Activated T-cell treated with anti-CD3 and anti-CD28 coated beads for 4 hours (primary cell): ENCODE results near the gene AKT1.
"Not testable (repeated sequence)": the region's sequence is repeated elsewhere in the genome, so short reads cannot be mapped to it uniquely, and the experiment has no call there.

Experiments
- DNase-seq: peaks from one replicate; pipeline ENCODE4 v3.0.0-alpha.2; 2020

Gene AKT1

DNA sequence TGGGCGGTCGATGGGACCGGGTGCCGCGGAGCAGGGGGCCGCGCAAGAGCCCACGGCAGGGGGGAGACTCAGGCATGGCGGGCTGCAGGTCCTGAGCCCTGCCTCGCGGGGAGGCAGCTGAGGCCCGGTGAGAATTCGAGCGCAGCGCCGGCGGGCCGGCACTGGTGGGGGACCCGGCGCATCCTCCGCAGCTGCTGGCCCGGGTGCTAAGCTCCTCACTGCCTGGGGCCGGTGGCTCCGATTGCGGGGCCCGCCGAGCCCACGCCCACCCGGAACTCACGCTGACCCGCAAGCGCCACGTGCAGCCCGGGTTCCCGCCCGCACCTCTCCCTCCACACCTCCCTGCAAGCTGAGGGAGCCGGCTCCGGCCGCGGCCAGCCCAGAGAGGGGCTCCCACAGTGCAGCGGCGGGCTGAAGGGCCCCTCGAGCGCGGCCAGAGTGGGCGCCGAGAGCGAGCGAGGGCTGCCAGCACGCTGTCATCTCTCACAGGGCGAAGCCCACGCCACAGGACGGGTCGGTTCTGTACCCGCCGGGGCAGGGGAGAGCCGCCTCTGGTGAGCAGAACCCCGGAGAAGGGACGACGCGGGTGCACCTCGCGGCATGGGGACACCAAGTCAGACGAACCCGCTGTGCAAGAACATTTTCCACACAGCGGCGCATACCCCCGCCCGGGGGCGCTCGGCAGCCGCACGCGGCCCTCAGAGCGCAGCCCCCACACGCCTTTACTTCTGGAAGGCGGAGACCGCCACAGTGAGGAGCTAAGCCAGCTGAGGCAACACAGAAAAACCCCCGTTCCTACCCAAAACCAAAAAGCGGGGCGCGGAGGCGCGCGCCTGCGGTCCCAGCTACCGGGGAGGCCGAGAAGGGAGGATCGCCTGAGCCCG, 43.8 kb downstream of the AKT1 start:
- no peak for DNase-seq

DNA sequence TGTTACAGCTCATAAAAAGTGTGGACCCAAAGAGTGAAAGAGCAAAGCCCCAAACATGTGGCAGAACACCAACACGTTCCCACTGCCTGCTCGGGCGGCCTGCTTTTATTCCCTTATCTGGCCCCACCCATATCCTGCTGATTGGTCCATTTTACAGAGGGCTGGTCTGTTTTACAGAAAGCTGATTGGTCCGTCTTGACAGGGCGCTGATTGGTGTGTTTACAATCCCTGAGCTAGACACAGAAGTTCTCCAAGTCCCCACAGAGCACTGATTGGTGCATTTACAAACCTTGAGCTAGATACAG, 44.8 kb downstream of the AKT1 start:
- not testable (repeated sequence) for DNase-seq

DNA sequence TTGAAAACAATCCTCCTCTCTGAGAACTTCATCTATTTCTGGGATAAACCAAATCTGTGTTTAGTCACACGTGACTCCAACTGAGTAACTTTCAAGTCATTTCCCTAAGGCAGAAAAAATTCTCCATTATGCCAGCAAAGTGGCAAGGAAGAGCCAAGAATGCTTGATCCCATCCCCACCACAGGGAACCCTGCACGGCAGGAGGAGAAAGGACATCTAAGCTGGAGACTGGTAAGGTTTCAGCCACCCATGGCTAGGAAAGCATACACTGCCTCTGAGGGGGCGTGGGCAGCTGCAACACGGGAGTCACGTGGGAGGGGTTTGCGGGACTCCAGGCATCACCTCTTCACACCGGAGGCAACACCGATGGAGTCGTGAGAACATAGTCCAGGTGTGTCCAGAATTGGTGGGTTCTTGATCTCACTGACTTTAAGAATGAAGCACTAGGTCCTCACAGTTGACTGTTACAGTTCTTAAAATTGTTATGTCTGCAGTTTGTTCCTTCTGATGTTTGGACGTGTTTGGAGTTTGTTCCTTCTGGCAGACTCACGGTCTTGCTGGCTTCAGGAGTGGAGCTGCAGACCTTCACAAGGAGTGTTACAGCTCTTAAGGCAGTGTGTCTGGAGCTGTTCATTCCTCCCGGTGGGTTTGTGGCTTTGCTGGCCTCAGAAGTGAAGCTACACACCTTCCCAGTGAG, 45.3 kb downstream of the AKT1 start:
- DNase-seq = no peak

DNA sequence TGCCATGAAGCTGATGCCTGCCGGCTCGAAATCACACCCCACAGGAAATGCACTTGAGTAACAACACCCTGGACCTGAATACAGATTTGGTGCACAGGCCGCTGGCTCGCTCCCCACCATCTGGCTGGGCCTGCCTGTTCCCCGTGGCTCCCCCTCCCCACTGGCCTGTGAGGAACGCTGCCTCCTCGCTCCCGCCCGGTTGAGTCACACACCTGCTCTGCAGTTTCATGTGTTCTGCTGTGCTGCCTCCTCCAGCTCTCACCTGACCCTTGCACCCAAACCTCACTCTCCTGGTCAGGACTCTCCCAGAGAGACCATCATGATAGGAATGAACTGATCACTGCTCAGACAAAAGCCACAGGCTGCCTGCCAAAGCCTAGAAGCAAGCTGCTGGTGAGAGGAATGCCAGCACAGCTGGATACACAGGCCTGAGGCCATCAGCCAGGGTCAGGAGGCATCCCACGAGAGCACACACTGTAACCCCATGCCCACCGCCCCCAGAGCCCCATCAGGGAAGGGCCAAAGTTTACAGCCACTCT, 46.4 kb downstream of the AKT1 start:
- DNase-seq = no peak

DNA sequence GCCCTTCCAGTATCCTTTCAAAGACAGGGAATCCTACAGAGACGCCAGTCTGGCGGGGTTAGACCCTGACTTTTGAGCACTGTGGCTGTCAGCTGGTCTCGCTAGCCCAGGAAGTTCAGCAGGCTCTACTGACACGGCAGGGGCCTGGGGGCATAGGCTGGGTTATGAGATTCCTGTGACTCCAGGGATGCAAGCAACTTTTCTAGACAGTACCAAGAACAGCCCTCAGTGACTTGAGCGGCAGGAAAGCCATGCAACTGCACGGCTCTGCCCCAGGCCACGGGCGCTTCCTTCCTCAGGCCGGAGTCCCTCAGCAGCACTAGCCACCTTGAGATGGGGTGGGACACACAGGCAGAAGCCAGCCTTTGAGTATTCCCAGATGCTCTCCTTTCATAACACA, 47.7 kb downstream of the AKT1 start:
- no peak for DNase-seq

DNA sequence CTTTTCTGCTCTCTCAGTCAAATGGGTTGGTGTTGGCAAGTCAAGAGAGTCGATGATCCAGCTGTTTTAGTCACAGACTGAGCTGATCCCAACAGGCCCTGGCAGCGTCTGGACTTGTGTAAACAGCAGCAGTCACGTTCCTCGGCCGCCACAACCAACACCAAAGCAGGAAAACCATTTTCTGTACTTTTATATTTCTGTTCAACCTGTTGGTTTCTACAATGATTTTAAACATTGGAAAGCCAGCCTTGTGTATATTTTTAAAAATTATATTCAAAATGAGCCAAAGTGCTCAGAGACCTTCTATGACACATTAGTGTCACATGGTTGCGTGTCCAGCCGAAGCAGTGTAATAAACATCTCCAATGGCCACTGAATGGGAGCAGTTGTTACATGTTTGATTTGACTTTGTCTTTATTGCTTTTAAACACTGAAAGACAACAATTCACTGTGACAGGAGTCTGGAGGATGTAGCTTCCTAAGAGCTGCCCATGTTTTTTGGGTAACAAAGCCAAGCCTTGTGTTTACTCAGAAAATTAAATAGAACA, 48.5 kb downstream of the AKT1 start:
- no peak for DNase-seq

DNA sequence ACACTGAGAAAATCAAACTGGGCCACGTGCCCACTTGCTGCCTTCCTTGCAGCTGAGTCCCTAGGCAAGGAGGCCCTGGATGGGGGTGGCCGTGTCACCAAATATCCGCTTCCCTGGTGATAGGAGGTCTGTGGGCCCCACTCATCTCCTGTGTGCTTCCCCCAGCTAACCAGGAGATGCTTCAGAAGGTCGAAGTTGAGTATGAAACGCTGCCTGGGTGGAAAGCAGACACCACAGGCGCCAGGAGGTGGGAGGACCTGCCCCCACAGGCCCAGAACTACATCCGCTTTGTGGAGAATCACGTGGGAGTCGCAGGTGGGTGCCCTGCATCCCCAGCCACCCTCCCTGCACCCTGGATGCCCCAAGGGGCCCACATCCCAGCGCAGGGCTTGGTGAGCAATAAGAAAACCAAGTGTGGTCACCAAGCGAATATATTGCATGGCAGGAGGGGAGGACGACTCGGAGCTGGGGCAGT, 49.4 kb downstream of the AKT1 start:
- DNase-seq = no peak

DNA sequence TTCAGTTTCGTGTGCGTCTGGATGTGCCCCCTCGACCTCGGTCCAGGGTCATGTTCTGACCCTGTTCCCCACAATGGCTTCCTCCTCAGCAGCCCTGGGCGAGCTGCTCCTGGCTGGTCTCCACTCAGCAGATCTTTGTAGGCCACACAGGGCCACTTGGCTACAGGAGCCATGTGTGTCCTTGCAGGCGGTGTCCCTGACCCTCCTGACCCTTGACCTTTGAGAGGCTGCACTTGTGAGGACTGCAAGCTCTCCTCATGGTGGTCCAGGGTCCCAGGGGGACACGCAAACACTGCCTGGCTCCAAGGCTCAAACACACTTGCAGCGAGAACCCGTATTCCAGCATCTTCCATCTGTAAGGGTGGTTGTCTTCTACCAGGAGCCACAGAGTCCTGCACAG, 50.1 kb downstream of the AKT1 start:
- no peak for DNase-seq

DNA sequence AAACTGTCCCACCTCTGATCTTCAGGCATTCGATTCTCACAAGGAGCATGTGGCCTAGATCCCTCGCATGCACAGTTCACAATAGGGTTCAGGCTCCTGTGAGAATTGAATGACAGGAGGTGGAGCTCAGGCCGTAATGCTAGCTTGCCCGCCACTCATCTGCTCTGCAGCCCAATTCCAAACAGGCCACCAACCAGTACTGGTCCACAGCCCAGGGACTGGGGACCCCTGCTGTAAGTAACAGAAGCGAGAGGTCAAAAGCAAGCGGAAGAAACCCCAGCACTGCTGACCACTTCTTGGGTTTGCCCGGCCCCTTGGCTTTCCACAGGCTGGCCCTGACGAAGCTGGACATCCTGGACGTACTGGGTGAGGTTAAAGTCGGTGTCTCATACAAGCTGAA, 51.1 kb downstream of the AKT1 start:
- DNase-seq = no peak

DNA sequence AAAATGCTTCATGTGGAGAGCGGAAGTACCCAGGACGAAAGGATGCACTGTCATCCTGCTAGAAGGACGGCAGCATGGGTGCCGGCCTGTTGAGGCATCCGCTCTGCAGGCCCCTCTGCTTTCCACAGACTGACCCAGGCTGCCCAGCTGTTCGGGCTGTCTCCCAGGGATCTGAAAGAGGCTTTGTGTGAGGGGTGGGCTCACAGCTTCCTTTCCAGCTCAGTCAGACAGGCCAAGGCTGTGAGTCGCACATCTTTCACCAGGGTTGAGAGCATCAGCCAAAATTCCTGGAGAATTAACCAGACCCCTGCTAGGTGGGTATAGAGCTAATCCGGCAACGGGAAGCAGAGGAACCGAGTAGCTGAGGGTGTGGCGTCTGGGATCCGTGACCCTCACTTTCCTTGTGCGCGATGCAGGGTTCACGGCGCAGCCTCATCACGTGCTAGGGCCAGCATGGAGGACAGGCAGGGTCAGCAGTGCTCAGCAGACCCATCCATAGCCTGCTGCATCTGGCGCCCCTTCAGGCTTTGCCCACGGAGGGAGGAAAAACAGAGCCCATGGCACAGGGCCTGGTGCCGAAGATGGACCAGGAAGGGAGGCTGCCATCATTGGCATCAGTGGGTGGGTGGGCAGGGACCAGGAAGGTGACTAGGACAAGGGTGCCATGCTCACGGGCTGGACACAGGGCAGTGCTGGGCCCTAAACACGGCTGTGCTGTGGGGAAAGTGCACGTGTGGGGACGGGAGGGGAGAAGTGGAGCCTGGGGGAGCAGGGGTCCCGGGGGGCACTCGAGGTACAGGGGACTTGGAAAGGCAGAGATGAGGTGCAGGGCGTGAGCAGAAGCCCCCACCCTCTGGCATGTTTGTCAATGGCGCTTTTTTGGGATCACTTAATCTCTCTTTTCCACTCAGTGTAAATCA, 51.8 kb downstream of the AKT1 start:
- no peak for DNase-seq

DNA sequence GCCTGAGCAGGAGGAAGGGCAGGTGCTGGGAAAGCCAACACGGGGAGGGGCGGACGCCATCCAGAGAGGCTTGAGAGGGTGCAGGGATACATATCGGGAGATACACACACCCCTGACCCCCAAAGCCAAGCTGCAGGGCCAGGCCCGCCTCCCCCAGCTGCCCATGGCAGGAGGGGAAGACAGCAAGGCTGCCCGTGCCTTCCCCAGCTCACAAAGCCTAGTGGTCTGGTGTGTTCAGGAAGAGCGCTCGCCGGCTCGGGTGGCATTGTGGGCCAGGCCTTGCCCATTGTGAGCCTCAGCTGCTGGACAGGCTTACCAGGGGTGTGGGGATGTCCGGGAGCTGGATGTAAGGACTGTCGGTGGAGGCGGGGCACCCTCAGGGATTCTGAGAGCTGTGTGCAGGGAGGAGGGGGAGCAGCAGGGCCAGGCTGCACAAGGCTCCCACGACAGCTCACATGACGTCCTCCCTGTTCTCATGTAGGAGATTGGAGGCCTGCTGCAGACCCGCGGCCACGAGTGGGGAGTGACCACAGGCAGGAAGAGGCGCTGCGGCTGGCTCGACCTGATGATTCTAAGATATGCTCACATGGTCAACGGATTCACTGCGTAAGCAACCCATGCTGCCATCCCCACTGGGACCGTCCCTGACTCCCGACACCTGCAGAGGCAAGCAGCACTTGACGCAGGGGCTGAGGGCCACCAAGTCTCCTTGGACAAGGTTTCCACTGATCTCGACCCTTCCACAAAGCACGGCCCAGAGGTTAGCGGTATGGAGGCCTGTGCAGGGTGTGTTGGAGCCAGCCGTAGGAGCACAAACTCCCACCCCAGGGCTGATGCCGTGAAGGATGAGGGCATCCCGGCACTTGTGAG, 52.7 kb downstream of the AKT1 start:
- DNase-seq = no peak

DNA sequence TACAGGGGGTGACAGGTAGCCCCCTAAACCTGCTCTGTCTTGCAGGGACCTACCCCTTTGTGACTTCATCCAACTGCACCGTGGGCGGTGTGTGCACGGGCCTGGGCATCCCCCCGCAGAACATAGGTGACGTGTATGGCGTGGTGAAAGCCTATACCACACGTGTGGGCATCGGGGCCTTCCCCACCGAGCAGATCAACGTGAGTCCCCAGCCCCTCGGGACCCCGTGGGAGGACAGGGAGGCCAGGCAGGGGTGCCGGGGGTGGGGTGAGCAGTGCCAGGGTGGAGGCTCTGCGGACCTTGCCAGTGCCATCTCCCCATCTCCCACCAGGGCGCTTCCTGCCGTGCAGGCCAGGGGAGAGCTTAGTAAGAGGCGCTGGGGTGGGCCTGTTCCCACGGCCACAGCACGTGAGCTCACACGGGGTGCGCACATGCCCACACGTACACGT, 53.7 kb downstream of the AKT1 start:
- DNase-seq = no peak

DNA sequence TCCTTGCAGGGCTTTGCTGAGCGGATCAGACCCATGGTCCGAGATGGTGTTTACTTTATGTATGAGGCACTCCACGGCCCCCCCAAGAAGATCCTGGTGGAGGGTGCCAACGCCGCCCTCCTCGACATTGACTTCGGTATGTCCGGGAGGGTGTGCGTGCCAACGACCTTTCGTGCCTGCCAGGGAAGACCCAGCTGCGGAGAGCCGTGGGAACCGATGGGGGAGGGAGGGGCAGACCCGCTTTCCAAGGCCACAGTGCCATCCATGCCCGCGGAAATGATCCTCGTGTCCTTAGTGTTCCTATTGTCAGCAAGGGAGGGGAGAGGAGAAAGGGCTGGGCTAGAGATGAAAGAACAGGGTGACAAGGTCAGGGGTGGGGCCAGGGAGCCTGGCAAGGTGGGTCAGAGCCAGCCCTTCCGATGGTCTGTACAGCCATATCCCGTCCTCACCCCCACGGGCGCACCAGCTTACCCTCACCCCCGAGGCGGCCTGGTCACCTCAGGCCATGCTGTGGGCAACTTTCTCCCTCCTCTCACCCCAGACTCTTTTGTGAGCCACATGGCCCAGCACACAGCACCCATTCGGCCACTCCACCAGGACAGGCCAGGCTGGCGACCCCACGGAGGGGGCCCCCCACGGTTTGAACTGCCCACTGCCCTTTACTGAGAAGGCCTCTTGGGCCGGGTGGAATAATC, 54.3 kb downstream of the AKT1 start:
- no peak for DNase-seq

DNA sequence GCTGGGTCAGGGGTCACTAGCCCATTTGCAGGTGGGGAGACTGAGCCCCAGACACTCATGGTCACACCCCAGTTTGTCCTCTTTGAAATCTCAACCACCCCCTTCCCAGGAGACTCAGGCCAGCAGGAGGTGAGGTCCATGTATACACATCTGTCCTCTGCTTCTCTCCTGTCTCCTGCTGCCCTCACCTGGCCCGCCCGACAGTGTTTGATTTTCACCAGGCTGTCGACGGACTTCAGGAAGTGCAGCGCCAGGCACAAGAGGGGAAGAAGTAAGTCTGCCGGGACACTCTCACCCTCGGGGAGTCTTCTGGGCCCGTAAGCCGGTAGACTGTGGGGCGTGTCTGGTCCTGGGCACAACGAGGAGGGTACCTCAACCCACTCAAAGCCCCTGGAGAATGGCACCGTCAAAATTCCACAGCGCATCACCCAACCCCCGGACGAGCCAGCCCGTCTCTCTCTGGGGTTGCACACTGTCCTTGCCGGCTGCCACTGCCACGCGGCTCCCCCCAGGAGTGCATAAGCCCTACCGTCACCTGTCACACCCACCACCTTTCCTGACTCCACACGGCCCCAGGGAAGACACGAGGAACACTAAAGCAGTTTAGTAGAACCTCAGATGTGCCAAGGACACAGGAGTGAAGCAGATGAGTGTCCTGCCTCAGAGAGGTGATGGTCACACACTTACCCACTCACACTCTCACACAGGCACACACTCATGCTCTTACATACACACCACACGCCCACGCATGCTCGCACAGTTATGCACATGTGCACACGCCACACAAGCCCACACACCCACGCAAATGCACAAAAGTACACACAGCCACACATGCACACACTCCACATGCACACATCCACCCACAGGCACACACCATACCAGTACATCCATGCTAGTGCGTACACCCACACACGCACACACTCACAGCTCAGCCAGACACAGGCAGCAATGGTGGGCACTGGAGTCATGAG, 55.7 kb downstream of the AKT1 start:
- no peak for DNase-seq

DNA sequence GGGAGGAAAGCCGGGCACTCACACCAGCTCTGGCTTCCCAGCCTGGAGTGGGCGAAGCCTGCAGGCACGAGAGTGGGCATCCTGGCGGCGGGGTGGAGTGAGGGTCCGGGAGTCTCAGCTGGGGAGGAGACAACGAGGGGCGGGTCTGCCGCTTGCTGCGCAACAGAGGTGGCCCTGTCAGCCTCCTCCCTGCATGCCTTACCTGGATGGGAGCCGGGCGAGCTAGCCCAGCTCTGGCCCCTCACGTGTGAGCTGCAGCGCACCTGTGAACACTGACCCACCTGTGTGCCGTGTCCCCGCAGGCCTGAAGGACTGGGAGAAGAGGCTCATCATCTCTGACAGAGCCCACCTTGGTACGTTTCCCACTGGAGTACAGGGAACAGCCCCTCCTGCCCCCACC, 56.5 kb downstream of the AKT1 start:
- DNase-seq = no peak

DNA sequence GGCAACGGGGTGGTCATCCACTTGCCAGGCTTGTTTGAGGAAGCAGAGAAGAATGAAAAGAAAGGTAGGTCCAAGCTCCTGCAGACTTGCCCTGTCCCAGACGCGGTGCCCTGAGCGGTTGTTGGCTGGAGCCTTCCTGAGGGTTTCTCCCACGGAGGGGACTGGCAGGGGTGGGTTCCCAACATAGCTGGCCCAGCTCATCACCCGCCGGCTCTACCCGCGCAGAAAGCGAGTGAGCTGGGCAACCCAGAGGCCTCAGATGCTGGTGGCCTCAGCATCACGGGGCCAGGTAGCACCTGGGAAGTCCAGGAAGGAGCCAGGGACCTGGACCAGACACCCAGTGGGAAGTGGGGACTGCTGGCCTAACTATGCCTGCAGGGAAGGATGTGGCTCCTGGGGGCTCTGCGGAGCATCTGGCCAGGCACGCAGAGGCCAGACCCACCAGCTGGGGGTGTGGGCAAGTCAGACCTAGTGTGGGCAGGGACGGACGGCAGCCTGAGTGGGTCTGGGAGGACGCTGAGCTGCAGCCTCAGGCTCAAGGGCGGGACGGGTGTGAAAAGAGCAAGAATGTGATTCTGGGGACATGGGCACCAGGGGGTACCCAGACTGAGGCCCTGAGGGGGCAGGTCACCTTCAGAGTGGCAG, 57.1 kb downstream of the AKT1 start:
- DNase-seq = no peak

DNA sequence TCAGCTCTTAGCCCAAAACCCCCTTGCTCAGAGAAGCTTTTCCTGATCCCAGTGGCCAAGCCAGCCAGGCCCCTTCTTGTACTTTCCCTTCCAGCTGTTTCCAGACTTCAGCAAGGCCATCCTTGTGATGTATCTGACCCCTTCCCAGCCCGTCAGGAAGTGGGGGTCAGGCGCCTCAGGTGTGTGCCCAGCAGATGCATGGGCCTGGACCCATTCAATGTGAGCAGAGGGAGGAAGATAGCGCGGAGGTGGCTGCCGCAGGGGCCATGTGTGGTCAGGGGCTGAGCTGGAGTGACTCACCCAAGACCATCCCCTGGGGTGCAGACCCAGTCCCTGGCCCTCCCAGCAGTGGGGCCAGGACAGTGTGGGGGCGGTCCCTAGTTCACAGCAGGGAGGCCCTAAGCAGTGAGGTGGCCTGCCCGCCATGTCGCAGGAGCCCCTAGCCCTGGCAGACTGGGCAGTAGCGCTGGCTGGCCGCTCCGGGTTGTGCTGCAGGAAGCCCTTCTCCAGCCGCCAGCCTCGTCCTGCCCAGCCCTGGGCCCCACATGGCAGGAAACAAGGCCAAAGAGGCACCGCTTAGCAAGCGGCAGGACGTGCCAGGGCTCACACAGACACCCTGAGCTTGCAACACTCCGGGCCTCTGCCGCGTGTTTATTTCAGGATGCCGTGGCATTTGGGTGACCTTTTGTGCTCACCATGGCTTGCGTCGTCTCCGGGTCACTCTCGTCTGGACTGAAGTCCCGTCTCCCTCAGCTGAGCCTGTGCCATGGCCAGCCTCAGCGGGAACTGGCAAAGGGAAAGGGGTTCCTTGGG, 59.5 kb downstream of the AKT1 start:
- DNase-seq = no peak
